GM19025 (cell line): Measurements from ENCODE around the gene BANK1.

Experiments
- ATAC-seq: cut with Tn5 transposase; IDR thresholded peaks from one replicate; pipeline ENCODE4 v1.9.1; 2021; ENCODE audit warnings: mild to moderate bottlenecking, low read depth, moderate library complexity; ENCODE audit not compliant: unreplicated experiment

BANK1 gene

DNA sequence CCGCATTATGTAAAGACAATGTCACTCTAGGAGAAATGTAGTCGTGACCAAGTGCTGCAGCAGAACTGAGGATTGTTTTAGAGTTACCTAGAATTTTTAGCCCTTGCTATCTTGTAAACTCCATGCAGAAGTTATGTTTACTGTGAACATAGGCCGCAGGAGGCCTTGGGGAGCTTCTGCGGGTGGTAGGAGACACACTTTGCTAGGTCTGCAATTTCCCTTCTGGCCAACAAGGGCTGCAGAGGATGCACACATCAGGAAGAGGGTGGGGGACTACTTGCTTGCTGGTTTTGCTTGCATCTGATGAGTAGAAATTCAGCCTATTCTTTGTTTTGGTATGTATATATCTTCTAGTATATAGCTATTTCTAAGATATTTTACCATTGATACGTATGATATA lies 23.1 kb downstream of the BANK1 start:
- ATAC-seq, result no peak

DNA sequence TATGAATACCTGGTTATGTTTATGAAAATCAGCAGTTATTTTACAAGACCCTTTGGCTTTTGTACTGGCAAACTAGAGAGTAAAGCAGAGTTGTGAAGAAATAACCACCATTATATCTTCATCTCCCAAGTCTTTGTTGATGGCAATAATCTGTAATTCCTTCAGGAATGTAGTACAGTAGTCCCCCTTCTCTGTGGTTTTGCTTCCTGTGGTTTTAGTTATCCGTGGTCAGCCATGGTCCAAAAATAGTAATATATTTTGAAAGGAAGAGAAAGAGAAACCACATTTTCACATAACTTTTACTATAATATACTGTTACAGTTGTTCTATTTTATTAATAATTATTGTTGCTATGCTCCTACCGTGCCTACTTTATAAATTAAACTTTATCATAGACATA lies 27.8 kb downstream of the BANK1 start:
- no peak for ATAC-seq

DNA sequence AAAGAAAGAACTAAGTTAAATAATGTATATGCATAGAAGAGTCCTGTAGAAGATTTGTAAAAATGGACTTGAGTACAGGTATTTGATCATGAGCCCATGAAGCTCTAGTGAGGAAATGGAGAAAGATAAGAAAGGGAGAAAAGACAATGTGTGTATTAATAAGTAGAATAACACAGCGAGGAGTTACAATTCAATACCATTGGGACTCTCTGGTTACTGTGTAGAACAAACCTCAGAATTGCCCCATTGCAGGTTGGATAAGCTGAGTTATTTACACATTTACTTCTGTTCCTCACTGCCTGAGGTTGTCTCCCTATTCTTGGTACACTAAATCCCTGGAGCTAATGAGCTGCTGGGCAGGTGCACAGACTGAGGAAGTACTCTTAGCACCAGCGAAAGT lies 33.3 kb downstream of the BANK1 start:
- no peak for ATAC-seq

DNA sequence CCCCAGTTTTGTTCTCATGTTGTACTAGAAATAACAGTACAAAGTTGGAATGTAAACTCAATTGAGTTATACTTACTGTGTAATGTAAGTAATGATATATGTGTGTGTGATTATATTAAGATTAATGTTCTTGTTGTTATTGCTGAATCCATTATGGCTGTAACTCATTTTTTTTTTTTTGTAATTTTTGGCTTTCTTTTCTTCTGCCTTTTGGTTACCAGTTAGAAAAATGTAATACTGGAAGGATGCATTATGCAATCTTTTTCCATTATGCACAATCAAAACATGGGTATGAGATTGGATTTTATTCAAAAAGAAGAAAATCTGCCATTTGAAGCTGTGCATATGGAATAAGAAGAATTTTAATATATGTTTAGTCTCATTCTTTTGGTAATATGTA lies 34.0 kb downstream of the BANK1 start:
- ATAC-seq, result no peak

DNA sequence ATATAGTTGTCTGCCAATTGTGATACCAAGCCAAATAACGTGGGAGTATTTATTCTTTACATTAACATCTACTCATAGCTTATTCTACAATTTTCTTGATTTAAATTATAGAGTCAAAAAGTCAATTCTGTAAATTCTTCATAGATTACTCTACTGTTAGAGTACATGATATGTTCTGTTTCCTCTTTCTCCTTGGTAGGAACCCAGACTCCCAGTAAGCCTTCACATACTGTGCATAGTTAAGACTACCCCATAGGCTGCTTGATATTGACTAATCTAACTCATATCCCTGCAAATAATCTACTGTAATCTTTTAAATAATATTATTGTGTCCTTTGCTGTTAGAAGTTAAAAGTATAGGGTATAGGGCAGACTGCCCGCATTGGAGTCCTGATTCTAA lies 35.4 kb downstream of the BANK1 start:
- ATAC-seq, result no peak

DNA sequence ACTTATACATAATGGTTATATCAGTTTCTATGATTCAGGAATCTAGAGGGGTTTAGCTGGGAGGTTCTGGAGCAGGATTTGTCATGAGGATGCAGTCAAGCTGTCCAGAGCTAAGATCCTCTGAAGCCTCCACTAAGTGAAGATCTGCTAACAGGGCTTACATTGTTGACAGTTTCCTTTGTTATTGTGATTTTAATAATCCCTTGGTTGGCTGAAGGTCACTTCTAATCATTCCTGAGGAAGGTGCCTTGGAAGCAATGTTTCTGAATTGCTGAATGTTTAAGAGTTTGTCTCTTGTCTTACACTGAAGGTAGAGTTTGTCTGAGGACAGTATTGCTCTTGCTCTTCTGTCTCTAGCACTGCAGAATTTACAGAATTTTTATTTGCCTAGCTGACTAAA lies 41.3 kb downstream of the BANK1 start:
- ATAC-seq, result no peak

DNA sequence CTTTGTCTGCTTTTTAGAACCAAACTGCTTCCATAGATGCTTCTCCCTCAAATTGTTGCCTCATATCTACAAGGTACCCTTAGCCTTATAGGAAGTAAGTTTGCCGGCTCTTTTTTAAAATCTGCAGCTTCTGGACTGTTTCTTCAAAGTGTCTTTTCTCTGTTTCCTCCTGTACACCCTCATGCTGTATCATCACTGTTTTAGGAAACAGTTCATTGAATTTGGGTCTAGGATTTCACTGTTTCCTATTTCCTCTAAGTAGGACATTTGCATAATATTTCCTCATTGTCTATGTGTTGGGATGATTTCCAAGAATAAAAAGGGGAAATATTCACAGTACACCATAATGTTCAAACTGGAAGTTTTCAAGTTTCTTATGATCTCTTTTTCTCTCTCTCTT lies 43.0 kb downstream of the BANK1 start:
- ATAC-seq, result no peak

DNA sequence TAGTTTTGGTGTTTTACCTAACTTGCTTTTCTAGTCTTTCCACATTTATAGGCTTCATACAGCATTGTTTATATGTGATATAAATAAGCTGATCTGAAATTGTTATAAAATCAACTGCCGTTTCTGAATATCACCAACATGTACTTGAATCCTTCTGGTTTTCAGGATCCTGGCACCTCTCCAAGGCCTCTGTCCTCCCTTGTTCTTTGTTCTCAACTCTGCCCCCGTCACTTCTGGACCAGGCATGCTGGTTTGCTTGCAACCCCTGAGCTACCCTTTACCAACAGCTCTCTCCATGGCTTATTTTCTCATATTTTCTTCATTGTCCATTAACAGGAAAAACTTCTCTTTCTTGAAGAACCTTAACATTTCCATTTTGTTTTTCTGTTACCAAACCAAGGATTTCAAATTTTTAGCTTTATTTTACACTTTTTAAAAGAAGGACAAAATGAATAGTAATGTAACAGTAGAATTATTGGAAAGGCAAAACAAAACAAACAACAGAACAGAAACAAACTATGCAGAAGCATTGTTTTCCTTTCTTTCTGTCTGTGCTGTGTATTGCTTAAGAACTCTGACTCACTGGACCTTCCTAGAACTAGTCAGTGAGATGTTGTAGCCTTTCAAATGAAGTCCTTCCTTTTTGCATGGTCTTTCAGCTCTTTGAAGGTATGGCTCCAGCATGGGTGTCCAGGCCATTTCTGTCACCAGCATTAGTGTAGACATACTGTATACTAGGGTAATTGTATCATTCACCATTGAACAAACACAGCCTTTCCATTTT lies 44.8 kb downstream of the BANK1 start:
- ATAC-seq, result no peak

DNA sequence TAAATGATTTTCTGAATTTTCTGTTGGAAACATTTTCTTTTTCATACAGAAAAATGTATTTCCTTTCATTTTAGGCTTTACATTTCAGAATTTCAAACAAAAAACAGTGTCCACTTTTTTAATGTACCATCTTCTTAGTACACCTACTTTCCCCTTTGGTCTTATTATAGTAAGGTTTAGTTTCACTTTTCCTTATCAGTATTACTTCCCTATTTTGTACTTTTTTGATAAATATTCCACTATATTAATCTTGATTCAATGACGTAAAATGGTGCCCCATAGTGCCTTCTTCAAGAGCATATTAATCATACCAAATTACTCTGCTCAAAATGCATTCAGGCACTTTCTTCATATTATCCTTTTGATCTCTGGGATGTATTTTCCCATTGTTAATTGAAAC lies 52.5 kb downstream of the BANK1 start:
- ATAC-seq, result no peak

DNA sequence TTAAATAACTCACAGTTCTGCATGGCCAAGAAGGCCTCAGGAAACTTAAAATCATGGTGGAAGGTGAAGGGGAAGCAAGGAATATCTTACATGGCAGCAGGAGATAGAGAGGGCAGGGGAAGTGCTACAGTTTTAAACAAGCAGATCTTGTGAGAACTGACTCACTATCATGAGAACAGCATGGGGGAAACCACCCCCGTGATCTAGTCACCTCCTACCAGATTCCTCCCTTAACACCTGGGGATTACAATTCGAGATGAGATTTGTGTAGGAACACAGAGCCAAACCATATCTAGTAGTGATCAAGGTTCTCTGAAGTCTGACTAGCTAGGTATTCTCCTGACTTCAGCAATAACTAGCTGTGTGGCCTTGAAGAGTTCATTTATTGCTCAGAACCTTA lies 56.0 kb downstream of the BANK1 start:
- no peak for ATAC-seq

DNA sequence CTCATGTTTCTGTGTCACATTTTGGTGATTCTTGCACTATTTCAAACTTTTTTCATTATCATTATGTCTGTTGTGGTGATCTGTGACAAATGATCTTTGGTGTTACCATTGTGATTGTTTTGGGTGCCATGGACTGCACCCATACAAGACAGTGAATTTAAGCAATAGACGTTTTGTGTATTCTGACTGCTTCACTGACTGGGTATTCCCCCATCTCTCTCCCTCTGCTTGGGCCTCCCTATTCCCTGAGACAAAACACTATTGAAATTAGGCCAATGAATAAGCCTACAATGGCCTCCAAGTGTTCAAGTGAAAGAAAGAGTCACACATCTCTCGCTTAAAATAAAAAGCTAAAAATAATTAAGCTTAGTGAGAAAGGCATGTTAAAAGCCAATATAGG lies 60.2 kb downstream of the BANK1 start:
- no peak for ATAC-seq

DNA sequence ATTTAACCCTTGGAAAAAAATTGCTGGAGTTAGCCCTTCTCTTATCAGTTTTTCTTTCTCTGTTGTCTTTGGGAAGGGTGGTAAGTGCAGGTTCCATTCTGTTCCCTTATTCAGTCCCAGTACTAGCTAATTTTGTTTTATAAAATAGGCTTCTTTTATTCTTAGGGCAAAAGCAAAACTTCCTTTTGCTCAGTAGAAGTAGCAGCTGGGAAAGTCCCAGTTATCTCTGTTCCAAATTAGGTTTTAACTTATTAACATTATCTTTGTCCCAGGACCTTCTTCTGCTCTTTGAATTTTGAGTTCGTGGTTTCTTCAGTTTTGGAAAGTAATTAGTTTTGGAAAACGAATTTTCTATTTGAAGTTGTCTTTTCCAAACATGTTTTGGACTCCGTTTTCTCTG lies 61.1 kb downstream of the BANK1 start:
- ATAC-seq, result peak; percentile 42

DNA sequence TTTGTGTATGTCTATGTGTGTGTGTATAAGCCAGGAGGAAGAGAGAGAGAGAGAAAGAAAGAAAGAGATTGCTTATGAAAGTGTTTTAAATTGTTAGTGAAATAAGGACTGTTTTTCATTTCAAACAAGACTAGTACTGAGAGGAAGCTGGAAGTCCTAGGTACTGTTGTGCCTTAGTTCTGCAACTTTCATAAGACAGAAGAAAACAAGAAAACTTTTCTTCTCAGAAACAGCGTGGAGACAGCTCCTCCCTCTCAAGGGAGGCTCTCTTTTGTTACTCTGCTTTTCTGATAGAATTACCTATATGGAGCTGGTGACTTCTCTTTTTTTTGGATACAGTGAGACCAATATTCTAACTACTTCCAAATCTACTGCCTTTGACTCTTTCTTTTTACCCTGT lies 62.5 kb downstream of the BANK1 start:
- ATAC-seq, result peak; percentile 60

DNA sequence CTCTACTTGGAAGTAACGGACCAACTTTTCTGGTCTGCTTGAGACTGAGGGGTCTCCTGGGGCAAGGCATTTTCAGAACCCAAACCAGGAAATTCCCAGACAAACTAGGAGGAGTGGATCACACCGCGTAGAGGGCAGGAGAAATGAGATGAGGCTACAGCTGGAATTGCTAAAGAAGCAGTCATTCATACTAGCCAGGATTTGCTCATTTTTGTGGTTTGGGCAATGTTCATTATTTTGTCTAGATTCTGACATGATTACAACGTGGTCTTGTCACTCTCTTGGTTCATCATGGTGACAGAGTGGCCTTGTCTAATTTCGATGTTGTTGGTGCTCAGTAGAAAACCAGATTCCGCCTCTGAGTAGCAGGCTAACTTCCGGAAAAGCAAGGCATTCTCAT lies 63.2 kb downstream of the BANK1 start:
- ATAC-seq, result no peak

DNA sequence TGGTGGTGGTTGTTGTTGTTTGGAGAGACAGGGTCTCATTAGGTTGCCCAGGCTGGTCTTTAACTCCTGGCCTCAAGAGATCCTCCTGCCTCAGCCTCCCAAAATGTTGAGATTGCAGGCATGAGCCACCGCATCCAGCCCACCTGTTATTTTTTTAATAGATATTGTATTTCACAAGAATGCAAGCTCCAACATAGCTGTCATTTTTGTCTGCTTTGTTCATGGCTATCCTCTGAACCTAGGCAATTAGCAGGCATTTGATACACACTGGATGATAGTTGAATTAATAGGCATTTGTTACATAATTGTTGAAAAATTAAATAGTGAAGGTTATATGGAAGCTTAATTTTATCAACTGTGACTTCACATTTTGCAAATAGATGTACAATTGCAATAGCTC lies 64.7 kb downstream of the BANK1 start:
- ATAC-seq, result no peak

DNA sequence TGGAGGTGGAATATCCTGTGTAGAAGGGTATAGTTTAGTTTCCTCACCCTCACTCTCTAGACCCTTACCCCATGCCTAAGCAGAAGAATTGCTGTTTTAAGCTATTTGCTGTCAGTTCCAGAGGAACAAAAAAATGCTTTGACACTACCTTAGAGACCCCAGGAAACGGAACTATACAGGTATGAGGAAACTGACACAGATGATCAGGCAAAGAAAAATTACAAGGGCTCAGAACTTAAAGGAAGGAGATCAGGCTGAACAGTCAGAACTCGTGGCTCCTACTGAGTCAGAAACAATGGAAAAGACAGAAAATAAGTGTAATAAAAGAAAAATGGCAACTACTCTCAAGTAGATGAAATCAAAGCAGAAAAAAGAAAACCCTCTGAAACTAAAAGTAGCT lies 65.6 kb downstream of the BANK1 start:
- ATAC-seq, result no peak

DNA sequence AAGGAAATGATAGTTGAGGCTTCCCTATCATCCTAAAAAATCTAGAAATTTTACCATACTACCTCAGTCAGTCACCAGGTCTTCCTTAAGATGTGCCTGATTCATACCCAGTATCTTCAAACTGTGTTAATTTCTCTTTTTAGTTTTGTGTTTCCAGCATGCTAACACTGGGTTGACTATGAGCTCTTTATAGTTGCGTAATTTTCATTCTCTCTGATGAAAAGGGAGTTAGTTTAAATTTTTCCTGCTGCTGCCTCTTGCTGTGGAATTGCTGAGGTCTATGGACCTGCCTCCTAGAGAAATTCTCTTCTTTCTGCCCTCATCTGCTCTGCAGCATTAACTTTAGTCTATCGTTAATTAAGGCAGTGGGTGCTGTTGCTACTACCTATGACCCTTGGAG lies 66.6 kb downstream of the BANK1 start:
- no peak for ATAC-seq

DNA sequence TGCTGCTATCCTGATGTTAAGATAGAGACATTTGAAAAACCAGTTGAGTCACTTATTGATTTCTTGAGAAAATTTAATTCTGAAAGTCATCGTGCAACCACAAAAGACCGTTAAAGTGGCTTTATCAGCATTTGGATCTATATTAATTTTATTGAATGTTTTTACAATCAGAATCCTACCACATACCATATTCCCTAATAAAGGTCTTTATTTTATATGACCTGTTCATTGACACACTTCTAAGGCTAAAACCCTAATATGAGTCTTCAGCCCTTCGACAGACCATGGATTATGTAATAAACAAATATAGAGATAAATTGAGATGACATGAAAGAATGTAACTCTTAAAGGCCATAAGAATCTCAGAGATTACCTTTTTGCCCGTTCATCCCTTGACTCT lies 68.1 kb downstream of the BANK1 start:
- ATAC-seq, result no peak

DNA sequence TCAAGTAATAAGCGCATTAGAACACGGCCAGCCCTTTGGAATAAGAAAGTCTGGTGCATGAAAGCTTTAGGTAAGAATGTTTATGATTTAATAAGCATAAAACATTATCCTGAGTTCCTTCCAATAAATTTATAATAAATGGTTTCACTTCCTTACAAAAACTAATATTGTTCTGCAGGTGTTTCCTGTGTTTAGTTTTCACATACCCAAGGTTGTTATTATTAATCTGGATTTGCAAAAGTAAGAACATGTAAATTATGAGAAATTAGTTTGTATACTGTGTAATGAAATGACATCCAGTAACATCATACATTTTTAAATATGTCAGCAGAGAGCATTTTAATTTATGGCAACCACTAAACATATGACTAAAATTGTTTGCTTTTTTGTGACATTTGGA lies 72.1 kb downstream of the BANK1 start:
- no peak for ATAC-seq

DNA sequence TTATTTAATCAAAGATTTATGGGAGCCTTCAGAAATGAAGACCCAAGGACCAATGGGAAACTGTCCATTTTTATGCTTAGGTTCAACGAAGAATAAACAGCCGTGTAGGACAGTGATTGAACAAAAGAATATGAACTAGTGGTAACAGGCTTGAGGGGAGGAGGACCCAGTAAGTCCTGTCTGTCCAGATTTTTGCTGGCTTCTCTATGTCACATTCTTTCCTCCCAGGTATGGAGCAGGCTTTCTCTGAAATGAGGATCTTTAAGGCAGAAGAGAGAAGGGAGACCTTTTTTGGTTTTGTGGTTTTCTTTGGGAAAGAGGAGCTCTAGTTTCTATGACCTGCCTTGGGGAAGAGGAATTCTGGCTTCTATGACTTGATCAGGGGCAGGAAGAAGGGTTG lies 74.1 kb downstream of the BANK1 start:
- no peak for ATAC-seq

DNA sequence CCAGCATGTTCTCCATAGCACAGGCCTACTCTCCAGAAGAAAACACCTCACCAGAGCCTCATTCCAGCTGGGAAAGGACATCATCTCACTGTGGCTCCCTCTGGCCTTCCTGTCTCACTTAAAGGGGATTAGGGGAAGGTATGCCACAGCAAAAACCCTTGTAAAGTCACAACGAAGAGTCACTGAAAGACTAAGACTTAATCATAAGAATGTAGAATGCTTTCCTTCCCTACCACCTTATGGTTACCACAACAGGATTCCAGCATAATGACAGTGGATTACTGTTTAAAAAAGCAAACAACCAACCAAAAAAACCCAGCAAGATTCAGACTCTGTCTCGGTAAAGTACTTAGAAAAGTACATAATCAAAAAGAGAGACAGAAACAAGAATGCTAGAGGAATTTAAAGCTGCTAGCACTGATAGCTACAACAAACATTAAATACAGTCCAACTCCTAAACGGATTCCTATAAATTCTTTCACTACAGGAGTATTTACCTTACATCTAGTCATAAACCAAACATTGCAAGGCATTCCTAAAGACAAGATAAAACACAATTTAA lies 75.1 kb downstream of the BANK1 start:
- ATAC-seq, result no peak

DNA sequence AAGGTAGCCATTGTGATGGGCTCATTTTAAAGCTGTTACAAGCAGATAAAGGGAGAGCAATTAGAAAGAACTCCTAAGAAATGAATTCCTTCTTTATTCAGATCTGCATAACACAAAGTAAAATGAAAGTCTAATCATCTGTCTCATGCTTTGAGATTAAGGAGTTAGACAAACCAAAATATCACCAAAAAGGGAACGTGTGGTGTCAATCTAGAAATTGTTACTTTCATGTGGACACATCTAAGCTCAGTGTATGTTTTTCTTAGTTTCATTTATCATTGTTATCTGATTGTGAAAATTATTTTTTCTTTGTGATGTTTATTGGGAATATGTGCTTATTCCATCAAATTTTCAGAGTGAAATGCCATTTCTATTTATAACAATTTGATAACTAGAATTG lies 80.3 kb downstream of the BANK1 start:
- ATAC-seq, result no peak
